A673 (cell line): Measurements from ENCODE around the gene TMEM164.

Experiments used
- CTCF ChIP-seq: fragments of 300-800, 200-600 bp; sonication (generic); conservative IDR thresholded peaks from 2 replicates; pipeline ENCODE4 v1.5.1; 2017; ENCODE audit warnings: low read depth, mild to moderate bottlenecking, antibody characterized with exemption, low read length, moderate library complexity, mixed read lengths
- EZH2 ChIP-seq: fragments of 200-600 bp; sonication (generic); IDR thresholded peaks from 2 replicates; pipeline ENCODE4 v1.6.1; 2017; ENCODE audit warnings: borderline replicate concordance, low read depth, mild to moderate bottlenecking, mixed read lengths, antibody characterized with exemption, low read length; ENCODE audit not compliant: poor library complexity, severe bottlenecking

- no peak for TF ChIP-seq CTCF
- no peak for TF ChIP-seq EZH2
Measured at GRCh38 chrX:110222497-110223257, 219.8 kb downstream of the TMEM164 start.
